HG03354 (cell line): ENCODE measurements around the gene COG5.
A peak's percentile ranks its signal among the peaks of the same experiment; 100 is the strongest.
"Not testable (repeated sequence)": the region's sequence is repeated elsewhere in the genome, so short reads cannot be mapped to it uniquely, and the experiment has no call there.

Source experiments
- ATAC-seq: cut with Tn5 transposase; IDR thresholded peaks from one replicate; pipeline ENCODE4 v1.9.1; 2021; ENCODE audit warnings: mild to moderate bottlenecking; ENCODE audit not compliant: unreplicated experiment, poor library complexity, severe bottlenecking

The COG5 gene

GRCh38 chr7:107172276-107173032, 391.3 kb downstream of the COG5 start:
- ATAC-seq: no peak

DNA sequence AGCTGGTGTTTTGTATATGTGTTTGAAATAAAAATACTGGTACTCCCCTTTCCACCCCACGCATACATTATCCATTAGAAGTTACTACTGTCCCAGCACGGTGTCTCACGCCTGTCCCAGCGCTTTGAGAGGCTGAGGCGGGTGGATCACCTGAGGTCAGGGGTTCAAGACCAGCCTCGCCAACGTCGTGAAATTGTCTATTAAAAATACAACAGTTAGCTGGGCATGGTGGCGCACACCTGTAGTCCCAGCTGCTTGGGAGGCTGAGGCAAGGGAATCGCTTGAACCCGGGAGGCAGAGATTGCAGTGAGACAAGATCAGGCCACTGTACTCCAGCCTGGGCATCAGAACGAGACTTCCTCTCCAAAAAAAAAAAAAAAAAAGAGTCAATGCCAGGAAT, 392.2 kb downstream of the COG5 start:
- ATAC-seq: no peak

DNA sequence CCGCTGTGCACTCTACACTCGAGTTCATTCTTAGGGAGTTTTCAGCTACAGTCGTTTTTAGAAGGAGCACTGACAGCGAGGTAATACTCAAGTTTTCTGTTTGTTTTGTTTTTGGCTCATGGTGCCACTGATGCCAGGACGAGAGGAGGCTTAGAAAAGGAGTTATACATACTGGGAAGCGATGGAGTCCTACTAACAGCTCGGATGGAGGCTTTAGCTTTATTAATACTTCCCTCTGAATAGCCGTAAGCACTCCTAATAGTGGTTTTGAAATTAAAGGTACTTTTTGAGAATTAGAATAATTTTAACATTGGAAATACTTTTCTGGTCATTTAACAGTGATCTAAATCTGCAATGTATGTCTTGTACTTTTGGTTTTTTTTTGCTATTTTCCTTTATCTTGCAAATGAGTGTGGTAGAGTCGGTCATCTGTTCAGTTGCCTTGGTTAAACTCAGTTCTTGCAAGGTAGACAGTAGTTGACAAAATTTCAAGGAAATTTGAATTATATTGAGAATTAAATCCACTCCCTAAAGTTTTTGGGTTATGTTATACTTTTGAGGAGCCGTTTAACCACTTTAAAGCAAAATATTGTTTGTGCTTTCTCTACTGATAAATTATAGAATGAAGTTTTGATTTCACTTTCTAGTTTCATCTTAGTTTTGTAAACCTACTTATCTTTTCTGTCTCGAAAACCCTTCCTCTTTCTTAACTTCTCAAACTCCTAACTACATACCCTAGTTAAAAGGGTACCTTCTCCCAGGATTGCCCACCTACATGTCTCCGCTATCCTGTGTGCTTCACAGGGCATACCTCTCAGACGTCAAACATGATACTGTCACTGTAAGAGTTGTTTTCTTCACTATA, 393.4 kb downstream of the COG5 start:
- no peak for ATAC-seq

DNA sequence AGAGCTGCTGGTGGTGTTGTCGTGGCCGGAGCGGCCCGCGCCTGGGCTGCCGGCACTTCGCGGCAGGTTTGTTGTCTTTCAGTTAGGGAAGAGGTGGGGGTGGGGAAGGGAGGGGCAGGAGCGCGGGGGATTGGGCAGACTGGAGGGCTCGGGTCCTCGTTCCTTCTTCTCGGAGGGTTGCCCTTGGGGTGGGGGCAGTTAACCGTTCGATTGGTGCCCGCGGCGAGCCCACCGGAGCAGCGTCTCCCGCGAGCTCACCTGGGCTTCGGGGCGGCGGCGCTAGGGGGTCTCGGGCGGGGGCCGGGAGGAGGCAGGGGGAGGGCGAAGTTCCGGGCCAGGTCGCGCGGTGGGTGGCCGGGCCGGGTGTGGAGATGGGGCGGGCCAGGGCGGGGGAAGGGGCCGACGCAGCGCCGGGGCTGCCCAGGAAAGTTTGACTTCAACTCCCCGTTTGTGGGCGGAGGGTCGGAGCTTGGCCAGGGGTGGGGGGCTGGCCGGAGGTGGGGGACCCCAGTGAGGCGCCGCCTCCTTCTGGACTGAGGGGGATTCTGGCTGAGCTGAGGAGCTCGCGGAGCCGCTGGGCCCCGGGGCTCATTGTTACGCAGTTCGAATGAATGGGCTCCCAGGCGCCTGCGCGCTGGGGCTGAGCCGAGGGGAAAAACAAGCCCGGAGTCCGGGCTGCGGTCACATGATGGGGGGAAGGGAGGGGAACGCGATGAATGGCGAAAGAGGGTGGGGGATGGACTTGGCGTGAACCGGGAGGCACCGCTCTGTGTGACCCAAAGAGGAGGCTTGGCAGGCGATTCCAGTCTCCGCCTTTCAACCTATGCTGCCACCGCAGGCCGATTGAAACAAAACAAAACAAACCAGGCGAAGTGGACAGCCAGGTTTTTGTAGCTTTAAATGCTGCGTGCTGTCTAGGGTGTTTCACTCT, 394.3 kb downstream of the COG5 start:
- ATAC-seq: peak; percentile 25

GRCh38 chr7:107168233-107169119, 395.2 kb downstream of the COG5 start, which contains the start of gene HBP1:
Gene HBP1 (plus strand): TSS chr7:107169003. CDS start chr7:107179894, 10,891 bp downstream.
- peak; percentile 89 for ATAC-seq

- no peak for ATAC-seq
These were observed 396.1 kb downstream of the COG5 start for GRCh38 chr7:107167483-107168232.

GRCh38 chr7:107166736-107167426, 396.8 kb downstream of the COG5 start:
- ATAC-seq: no peak

- ATAC-seq: no peak
These were observed 398.4 kb downstream of the COG5 start for GRCh38 chr7:107165341-107165740.

- ATAC-seq: no peak
These were observed 399.6 kb downstream of the COG5 start for GRCh38 chr7:107164092-107164491.

DNA sequence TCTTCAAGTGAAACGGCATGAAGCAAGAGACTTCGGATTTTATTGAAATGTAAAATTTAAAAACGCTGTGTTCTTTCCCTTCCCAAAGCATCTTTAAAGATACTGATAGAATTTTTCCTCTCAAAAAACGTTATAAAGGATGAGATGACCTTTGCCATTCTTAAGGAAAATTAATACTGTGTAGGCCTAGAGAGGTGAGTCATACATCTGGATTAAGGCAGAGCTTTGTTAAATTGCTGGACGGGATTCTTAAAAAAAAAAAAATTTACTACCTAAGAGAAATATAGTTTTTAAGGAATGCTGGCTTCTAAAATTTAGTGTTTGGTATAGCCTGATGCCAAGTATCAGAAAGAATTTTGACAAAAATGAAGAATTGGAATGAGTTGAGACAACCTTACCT, 401.2 kb downstream of the COG5 start:
- no peak for ATAC-seq

GRCh38 chr7:107161415-107161814, 402.3 kb downstream of the COG5 start:
- ATAC-seq: no peak

- ATAC-seq: no peak
These were observed 403.3 kb downstream of the COG5 start for GRCh38 chr7:107160389-107160788.

- no peak for ATAC-seq
These were observed 405.7 kb downstream of the COG5 start for GRCh38 chr7:107158028-107158427.

- no peak for ATAC-seq
These were observed 406.6 kb downstream of the COG5 start for GRCh38 chr7:107157091-107157490.

DNA sequence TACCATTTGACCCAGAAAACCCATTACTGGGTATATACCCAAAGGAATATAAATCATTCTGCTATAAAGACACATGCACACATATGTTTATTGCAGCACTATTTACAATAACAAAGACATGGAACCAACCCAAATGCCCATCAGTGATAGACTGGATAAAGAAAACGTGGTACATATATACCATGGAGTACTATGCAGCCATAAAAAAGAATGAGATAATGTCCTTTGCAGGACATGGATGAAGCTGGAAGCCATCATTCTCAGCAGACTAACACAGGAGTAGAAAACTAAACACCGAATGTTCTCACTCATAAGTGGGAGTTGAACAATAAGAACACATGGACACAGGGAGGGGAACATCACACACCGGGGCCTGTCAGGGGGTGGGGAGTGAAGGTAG, 408.0 kb downstream of the COG5 start:
- ATAC-seq: not testable (repeated sequence)

- ATAC-seq: no peak
These were observed 408.9 kb downstream of the COG5 start for GRCh38 chr7:107154826-107155225.

- ATAC-seq: no peak
These were observed 411.7 kb downstream of the COG5 start for GRCh38 chr7:107152011-107152410.
